ENCODE measurements around the gene DYNLT1.
"Not testable (repeated sequence)": the region's sequence is repeated elsewhere in the genome, so short reads cannot be mapped to it uniquely, and the experiment has no call there.

Gene DYNLT1

DNA sequence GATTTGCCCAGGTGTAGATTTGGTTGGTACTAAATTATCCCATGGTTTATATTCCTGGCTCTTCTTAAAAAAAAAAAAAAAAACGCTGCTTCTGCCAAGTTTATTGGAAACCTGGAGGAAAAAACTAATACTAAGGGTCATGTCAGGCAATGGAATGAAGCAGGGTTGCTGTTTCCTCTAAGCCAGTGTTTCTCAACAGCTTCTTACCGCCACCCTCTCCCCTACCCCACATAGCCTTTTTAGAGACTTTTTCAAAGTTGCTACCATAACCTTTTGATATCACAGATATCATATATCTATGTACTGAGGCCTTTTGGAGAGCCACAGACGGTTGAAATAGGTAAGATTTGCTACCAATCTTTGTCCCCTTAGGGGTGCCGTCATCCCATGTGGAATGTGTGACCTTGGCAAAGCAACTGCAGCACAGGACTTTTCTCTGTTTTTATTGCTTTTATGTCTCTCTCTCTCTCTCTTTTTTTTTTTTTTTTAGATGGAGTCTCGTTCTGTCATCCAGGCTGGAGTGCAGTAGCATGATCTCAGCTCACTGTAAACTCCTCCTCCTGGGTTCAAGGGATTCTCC, 40.3 kb upstream of the DYNLT1 start:
- no peak overlapping the region for H3K27ac Mint-ChIP-seq
- DNase-seq: no peak
- no peaks in the 10 kb centered on the region for H3K36me3 Mint-ChIP-seq (ENCODE audit: low read depth)
- no peak for TF ChIP-seq CTCF (IDR thresholded peaks at IDR 0.05)
- no peak overlapping the region for H3K4me3 Mint-ChIP-seq
- H3K4me1 Mint-ChIP-seq: peaks cover 6% of the 10 kb centered on the region
- peaks cover 35% of the 10 kb centered on the region for H3K27me3 Mint-ChIP-seq (ENCODE audit: low read depth, poor library complexity)
- no peaks in the 10 kb centered on the region for H3K9me3 Mint-ChIP-seq

- peaks cover 35% of the 10 kb centered on the region for H3K27me3 Mint-ChIP-seq (ENCODE audit: low read depth, poor library complexity)
- no peak for TF ChIP-seq CTCF (IDR thresholded peaks at IDR 0.05)
- DNase-seq: no peak
- no peaks in the 10 kb centered on the region for H3K36me3 Mint-ChIP-seq (ENCODE audit: low read depth)
- peaks cover 6% of the 10 kb centered on the region for H3K4me1 Mint-ChIP-seq
- H3K27ac Mint-ChIP-seq: no peak overlapping the region
- no peaks in the 10 kb centered on the region for H3K9me3 Mint-ChIP-seq
- H3K4me3 Mint-ChIP-seq: no peak overlapping the region
Observed at GRCh38 chr6:158684311-158684710, 39.8 kb upstream of the DYNLT1 start.

GRCh38 chr6:158680481-158680880, 35.9 kb upstream of the DYNLT1 start:
- TF ChIP-seq CTCF (IDR thresholded peaks at IDR 0.05): no peak
- Mint-ChIP-seq H3K9me3 (peaks cover 5% of the 10 kb centered on the region), H3K27ac (no peak overlapping the region), H3K27me3 (ENCODE audit: low read depth, poor library complexity) (peaks cover 18% of the 10 kb centered on the region), H3K4me3 (no peak overlapping the region), H3K4me1 (peaks cover 6% of the 10 kb centered on the region), H3K36me3 (ENCODE audit: low read depth) (no peaks in the 10 kb centered on the region)
- no peak for DNase-seq

GRCh38 chr6:158680015-158680414, 35.5 kb upstream of the DYNLT1 start:
- Mint-ChIP-seq H3K4me1 (peaks cover 6% of the 10 kb centered on the region), H3K27ac (no peak overlapping the region), H3K4me3 (no peak overlapping the region), H3K9me3 (peaks cover 5% of the 10 kb centered on the region), H3K27me3 (ENCODE audit: low read depth, poor library complexity) (peaks cover 16% of the 10 kb centered on the region), H3K36me3 (ENCODE audit: low read depth) (no peaks in the 10 kb centered on the region)
- no peak for DNase-seq
- no peak for TF ChIP-seq CTCF (IDR thresholded peaks at IDR 0.05)

DNA sequence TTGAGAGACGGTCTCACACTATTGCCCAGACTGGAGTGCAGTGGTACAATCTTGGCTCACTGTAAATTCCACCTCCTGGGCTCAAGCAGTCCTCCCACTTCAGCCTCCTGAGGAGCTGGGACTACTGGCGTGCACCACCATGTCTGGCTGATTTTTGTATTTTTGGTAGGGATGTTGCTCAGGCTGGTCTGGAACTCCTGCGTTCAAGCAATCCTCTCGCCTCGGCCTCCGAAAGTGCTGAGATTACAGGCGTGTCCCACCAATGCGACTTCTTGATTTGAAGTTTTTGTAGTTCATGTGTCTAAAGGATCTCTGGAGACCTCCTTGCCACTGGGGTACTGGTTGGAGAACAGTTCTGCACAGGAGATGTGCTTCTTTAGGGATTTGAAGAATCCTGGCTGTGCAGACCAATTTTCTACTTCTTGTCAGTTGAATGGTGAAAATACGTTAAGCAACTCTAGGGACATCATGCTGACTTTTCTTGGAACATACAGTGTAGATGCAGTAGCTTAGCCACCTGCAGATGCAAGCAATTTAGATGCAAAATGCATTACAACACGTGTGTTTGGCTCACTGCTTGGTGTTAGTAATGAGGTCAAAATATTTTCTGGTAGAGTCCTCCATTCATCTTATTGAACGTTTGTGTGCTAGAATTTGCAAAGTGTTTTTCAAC, 33.5 kb upstream of the DYNLT1 start:
- no peak for TF ChIP-seq CTCF (IDR thresholded peaks at IDR 0.05)
- Mint-ChIP-seq H3K4me3 (no peak overlapping the region), H3K27me3 (ENCODE audit: low read depth, poor library complexity) (peaks cover 6% of the 10 kb centered on the region), H3K36me3 (ENCODE audit: low read depth) (no peaks in the 10 kb centered on the region), H3K9me3 (peaks cover 5% of the 10 kb centered on the region), H3K27ac (peak overlapping the region; percentile 59), H3K4me1 (no peaks in the 10 kb centered on the region)
- DNase-seq: no peak

DNA sequence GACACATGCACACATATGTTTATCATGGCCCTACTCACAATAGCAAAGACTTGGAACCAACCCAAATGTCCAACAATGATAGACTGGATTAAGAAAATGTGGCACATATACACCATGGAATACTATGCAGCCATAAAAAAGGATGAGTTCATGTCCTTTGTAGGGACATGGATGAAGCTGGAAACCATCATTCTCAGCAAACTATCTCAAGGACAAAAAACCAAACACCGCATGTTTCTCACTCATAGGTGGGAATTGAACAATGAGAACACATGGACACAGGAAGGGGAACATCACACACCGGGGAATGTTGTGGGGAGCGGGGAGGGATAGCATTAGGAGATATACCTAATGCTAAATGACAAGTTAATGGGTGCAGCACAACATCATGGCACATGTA, 32.6 kb upstream of the DYNLT1 start:
- H3K9me3 Mint-ChIP-seq; H3K27ac Mint-ChIP-seq; H3K4me3 Mint-ChIP-seq; DNase-seq; H3K27me3 Mint-ChIP-seq (ENCODE audit: low read depth, poor library complexity); H3K4me1 Mint-ChIP-seq; H3K36me3 Mint-ChIP-seq (ENCODE audit: low read depth): not testable (repeated sequence)

Data from nephron progenitor cell (in vitro differentiated cells).